Subcutaneous adipose tissue (tissue), 4 donors: ENCODE measurements around the gene GH1. TPM values are rescaled to one million over a fixed set of nuclear protein-coding genes. Genes with fewer than 3 reads are reported as not detected.
"Not testable (repeated sequence)": the region's sequence is repeated elsewhere in the genome, so short reads cannot be mapped to it uniquely, and the experiment has no call there.

Experiments used
- CTCF ChIP-seq: fragments of 450-650 bp; IDR thresholded peaks from one replicate; pipeline ENCODE4 v1.5.1; 2016; ENCODE audit warnings: low read depth, mild to moderate bottlenecking, control low read depth, antibody characterized with exemption, moderate library complexity
- total RNA-seq, 4 donors: library from RNA; depleted of rRNA; stranded (reverse); fragments of >200 nt; gene quantifications; one replicate each; pipeline ENCODE4 v1.1.0, GENCODE V29; 2016

Gene GH1
- not detected for total RNA-seq

GRCh38 chr17:63918789-63919305 lies at the start of gene GH1:
Gene GH1 (minus strand): TSS chr17:63918839. CDS start chr17:63918776, 63 bp downstream.
- TF ChIP-seq CTCF = not testable (repeated sequence)

GRCh38 chr17:63967953-63968352 lies 49.3 kb upstream of the GH1 start:
- no peak for TF ChIP-seq CTCF

GRCh38 chr17:63966646-63967264 lies 48.1 kb upstream of the GH1 start:
- no peak for TF ChIP-seq CTCF

GRCh38 chr17:63963123-63963522 lies 44.5 kb upstream of the GH1 start:
- TF ChIP-seq CTCF = no peak

- TF ChIP-seq CTCF = no peak
These were observed 43.7 kb upstream of the GH1 start for GRCh38 chr17:63962298-63962744.

- no peak for TF ChIP-seq CTCF
These were observed 42.9 kb upstream of the GH1 start for GRCh38 chr17:63961355-63962212.

GRCh38 chr17:63960430-63960829 lies 41.8 kb upstream of the GH1 start:
- TF ChIP-seq CTCF = no peak
